GM18517 (cell line): Measurements from ENCODE around the gene ILK.

ENCODE experiments used
- ATAC-seq: cut with Tn5 transposase; IDR thresholded peaks from one replicate; pipeline ENCODE4 v1.9.1; 2021; ENCODE audit warnings: mild to moderate bottlenecking, moderate library complexity; ENCODE audit not compliant: unreplicated experiment

ILK gene

DNA sequence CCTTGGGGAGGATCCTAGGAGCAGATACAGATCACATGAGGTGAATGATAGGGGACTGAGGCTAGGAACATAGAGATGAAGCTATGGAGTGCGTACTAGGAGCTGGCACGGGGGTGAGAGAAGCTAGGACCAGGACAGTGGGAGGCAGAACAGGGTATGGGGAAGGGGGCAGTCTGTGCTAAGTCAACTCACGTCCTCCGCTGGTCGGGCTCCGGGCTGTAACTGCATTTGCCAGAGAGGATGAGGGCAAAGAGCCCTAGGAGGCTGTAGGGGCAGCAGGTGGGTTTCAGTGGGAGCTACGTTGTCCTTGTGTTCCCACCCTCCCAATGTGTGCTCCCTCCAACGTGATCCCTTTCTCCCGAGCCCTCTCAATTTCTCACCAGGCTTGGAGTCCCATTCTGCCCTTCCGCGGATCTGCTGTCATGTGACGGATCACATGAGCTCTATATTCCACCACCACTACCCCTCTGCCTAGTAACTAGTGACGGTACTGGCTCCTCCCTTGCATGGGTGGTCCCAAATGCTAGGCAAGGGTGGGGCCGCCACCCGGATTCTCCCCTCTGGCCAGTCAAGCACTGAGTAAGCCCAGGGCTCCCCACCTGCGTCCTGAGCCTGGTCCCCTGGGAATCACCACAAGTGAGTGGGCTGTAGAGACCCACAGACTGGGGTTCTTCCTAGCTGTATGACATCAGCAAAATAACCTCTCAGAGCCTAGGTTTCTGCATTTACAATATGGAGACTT lies 15.6 kb downstream of the ILK start, which contains the start of gene TPP1:
Gene TPP1, minus strand, starts transcription at position 419 of the 742 bp plus-strand sequence. Its CDS starts 22 bp downstream, at position 397.
- peak; percentile 99 for ATAC-seq

DNA sequence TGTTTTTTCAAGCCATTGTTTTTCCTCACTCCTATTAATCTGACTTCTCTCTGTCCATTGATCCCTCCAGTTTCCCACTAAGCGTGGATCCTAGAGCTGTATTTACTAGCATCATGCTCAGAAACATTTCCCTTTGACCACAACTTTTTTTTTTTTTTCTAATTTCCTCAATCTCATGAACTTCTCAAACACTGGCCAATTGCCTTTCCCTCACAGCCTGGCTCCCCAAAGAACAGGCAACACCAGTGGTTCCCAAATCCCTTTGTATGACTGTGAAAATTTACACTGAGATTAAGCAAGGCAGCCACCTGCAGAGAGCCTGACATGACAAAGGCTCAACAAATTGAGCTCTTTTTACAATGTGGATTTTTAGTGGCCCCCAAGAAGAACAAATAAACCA lies 17.1 kb downstream of the ILK start:
- ATAC-seq, result no peak

DNA sequence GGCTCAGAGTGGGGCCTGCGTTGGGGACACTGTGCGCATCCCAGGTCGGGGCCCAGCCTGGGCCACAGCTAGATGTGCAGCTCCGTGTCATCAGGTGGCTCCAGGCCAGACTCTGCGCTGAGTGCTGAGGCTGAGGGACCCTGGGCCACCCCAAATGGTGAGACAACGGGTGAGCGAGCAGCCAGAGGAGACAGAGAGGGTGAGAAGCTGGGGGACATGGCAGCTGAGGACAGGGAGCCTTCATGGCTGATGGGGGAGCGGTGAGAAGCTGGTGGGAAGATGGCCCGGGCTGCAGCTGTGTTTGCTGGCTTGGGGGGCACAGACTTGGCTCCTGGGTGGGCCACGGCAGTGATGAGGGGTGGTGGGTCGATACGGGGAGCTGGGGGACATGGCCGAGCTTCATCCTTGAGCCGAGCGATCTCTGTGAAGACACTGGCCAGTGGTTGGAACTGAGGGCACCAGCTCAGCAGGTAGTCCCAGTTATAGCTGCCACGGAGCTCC lies 18.2 kb downstream of the ILK start:
- no peak for ATAC-seq

DNA sequence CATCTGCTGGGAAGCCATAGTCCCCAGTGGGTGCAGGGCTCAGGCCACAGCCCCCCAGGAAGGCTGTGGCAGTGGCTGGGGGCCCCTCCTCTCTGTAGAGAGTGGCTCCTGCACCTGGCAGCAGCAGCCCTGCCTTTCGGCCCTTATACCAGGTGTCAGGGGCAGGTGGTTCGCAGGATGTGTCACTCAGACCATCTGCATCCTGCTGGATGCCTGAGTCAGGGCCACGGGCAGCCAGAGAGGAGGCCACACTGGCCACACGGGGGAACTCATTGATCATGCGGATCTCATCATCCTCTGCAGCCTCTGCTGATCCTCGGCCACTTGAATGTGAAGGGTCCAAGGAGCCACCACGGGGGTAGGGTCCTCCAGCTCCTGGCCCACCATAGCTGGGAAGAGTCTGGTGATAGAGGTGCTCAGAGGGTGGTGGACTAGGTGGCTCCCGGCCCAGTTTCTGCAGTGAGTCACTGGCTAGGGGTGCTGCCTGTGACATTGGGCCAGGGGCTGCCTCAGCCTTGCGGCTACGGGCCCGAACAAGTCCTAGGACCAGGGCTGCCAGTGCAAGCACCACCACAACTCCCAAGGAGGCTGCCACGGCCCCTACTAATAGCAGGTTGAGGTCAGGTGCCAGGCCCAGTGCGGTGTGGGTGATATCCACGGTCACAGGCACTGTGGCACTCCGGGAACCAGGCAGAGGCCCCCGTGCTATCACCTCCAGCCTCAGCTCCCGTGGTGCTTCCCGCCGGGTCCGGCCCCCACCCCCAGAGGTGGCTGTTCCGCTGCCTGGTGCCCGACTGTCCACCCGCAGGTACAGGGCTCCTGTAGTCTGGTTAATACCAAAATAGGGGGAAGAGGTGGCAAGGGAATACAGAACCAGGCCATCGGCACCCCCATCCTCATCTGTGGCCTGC lies 18.9 kb downstream of the ILK start:
- no peak for ATAC-seq

DNA sequence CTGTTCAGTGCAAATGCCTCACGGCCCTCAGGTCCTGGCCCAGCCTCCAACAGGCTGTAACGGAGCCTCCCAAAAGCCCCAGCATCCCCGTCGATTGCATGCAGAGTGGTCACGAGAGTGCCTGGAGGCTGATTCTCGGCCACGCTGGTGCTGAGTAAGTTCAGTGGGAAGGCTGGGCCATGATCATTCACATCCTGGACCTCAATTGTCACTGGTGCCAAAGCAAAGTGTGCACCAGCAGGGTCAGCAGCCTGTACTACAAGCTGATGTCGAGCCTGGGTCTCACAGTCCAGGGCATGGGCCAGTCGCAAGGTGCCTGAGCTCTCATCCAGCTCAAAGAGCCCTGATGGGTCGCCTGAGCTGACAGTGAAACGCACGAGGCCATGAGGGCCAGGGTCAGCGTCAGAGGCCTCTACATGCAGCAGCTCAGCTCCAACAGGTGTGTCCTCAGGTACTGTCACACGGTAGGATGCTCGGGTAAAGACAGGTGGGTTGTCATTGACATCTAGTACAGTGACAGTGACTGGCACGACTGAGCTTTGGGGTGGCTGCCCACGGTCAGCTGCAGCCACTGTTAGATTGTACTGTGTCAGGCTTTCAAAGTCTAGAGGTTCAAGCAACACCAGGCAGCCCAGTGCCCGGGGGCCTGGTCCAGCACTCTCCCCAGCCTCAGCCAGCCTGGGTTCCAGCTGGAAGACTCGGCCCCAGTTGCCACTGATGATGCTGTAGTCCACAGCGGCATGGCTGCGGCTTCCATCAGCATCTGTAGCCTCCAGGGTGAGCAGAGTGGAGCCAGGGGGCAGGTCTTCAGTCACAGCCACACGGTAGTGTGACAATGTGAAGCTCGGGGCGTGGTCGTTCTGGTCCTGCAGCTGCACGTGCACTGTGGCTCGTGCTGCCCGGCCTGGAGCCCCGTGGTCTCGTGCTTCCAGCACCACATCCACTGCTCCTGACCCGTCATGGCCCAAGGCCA lies 20.1 kb downstream of the ILK start:
- ATAC-seq, result no peak

DNA sequence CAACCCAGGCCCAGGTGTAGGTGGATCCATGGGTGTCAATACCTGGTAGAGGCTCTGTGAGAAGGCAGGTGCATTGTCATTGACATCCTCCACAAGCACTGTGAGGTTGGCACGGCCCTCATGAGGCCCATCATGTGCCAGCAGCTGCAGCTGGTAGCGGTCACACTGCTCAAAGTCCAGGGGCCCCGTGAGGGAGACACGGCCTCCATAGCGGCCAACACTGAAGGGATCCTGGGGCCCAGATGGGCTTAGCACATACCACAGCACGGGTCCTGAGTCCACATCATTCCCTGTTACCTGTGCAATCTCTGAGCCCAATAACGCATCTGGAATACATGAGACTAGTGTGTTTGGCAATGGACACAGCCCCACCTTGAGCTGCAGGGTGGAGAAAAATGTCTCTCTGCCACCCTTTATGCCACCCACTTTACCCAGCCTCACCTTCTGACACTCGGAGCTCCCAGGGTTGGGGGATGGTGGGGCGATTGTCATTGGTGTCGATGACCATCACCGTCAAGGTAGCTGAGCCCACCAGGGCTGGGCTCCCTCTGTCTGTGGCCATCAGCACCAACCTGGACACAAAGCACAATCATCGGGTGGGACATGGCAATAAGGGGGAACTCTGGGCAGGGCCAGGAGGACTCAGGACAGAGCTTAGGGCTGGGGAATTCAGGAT lies 21.7 kb downstream of the ILK start:
- ATAC-seq, result no peak

DNA sequence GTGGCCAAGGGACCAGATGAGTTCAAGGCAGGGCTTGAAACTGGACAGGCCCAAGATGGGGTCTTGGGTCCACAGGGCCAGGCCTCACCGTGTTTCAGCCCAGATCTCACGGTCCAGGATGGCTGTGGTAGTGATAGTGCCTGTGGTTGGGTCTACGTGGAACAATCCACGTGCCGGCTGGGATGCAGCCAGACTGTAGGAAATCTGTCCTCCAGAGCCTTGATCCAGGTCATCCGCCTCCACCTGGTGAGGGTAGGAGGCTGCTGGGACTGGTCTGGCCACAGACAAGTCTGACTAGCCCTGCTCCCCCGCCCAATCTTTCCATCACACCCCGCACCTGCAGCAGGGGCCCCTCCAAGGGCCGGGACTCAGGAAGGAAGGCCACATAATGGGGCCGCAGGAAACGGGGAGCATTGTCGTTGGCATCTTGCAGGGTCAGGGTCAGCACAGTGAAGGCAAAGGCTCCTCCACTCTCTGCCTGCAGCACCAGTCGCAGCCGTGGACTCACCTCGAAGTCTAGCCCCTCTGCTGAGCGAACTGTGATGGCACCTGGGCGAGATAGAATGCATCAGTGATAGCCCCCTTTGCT lies 22.4 kb downstream of the ILK start:
- no peak for ATAC-seq

DNA sequence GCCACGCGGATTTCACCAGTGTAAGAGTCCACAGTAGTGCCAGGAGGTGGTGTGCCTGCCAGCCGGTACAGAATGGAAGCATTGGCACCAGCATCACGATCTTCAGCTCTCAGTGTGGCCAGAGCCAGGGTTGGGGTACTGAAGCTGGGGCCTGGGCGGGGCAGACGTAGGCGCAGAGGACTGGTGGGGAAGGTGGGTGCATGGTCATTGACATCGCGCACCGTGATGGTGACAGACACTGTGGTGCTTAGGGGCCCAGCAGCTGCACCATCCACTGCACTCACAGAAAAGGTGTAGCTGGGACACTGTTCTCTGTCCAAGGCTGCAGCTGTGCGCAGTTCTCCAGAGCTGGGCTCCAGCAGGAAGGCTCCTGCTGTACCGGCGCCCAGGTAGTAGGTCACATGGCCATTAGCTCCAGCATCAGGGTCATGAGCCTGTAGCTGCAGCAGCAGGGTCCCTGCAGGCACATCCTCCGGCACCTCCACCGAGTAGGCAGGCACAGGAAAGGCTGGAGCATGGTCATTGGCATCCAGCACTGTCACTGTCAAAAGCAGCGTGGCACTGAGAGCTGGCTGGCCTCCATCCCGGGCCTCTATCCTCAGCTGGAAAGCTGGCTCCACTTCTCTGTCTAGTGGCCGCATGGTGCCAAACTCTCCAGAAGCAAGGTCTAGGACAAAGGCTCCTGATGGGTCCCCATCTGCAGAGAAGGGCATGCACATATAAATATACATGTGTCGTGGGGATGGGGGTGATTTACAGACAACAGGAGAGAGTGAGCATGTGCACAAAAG lies 23.6 kb downstream of the ILK start:
- ATAC-seq, result no peak

DNA sequence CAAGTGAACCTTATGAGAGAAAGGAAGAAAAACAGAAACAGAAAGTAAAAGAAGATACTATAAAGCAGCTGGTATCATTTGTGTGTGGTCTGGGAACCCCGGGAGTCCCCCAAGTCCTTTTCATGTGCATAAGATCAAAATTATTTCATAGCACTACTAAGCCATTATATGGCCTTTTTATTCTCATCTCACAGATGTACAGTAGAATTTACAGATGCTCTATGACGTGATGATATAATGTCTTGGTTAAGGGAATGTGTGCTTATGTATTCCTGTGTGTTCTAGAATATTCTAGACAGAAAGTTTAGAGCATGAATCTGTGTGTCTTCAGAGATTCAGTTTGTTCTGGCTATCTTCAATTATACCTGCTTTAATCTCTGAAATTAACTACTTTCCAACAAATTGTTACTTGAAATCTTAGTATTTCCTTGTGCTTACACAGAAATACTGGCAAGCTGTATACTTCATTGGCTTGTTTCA lies 24.2 kb downstream of the ILK start:
- ATAC-seq, result peak; percentile 92

DNA sequence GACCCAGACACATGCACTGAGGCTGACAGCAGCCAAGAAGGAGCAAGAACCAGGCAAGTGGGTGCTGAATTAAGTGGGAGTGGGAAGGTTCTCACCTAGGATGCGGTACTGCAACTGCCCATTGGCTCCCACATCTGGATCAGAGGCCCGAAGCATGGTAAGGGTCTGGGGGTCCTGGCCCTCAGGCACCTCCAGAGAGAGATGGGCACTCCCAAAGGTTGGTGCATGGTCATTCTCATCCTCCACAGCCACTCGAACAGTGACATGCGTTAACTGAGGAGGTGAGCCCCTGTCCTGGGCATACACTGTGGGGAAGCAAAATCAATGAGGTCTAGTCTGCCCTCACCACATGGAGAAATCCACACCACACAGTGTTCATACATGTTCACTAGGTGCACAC lies 25.0 kb downstream of the ILK start:
- no peak for ATAC-seq

DNA sequence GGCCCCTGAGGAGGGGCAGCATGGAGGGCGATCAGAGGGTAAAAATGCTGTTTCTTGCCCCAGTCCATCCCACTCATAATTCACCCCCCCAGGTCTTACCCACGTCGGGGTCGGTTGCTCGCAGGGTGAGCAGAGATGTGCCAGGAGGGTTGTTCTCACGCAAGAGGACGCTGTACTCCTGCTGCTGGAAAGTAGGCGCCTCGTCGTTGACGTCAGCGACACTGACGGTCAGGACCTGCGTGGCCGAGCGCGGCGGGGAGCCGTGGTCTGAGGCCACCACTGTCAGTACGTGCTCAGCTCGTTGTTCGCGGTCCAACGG lies 26.0 kb downstream of the ILK start:
- no peak for ATAC-seq

DNA sequence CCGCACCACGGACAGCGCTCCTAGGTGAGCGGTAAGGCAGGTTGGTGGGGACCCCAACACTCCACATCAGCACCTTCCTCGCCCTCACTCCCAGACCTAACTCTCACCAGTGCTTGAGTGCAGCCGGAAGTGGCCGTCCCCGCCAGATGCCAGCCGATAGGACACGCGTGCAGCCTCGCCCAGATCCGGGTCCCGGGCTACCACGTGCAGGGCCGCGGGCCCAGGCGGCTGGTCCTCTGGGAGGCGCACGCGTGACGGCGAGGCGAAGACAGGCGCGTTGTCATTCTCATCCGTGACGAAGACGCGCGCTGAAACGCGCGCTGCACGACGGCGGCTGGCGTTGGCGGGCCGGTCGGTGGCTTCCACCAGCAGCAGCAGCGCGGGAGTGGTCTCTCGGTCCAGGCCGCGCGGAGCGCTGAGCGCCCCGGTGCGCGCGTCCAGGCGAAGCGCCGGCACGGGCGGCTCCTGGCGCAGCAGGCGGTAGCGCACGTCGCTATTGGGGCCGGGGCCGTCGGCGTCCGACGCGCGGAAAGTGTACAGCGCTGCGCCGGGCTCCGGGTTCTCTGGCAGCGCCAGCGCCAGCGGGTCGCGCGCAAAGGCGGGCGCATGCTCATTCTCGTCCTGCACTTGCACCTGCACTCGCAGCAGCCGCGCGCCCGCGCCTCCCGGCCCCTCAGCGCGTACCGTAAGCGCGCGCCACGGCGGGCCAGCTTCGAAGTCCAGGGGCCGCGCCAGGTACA lies 26.5 kb downstream of the ILK start:
- no peak for ATAC-seq

DNA sequence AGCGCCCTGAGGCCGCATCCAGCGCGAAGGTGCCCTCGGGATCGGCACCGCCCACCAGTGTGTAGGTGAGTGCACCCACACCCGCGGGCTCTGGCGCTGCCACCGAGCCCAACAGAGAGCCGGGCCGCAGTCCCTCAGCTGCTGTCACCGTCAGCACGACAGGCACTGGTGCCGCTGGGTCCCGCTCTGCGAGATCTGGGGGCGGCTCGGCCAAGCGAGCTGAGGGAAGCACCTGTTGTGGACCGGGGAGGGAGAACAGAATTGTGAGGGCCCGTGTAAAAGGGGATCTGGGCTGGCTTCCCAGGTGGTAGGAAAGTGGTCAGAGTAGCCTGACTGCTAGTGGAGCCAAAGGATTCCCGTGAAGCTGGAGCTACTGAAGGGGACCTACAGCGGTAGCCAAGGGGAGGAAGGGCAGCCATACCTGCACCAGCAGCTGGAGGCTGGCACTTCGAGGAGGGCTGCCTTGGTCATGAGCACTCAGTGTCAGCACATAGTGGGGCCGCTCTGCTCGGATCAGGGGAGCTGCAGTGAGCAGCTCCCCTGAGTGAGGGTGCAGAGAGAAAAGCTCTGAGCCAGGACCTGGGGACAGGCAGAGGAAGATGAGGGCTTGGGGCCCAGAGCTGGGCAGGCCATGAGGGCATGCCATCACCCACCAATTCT lies 27.2 kb downstream of the ILK start:
- ATAC-seq, result no peak

DNA sequence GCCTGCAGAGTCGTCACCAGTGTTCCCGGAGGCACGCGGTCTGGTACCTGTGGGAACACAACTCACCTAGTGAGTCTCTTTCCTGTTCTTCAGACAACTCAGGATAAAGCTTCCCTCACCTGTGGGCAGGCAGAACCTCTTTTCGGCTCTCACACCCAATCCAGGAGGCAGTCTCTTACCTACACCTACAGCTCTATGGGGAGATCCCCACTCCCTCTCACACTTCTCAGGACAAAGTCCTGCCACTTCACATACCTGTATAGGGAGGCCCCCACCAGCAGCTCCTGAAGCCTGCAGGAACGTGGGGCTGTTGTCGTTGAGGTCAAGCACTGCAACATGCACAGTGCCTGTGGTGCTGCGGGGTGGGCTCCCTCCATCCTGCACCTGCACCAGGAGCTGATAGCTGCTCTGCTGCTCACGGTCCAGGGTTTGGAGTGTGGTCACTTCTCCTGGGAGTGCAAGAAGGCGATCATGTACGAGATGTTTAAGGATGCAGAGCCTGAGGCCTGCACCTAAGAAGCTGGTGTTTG lies 27.9 kb downstream of the ILK start:
- ATAC-seq, result no peak

DNA sequence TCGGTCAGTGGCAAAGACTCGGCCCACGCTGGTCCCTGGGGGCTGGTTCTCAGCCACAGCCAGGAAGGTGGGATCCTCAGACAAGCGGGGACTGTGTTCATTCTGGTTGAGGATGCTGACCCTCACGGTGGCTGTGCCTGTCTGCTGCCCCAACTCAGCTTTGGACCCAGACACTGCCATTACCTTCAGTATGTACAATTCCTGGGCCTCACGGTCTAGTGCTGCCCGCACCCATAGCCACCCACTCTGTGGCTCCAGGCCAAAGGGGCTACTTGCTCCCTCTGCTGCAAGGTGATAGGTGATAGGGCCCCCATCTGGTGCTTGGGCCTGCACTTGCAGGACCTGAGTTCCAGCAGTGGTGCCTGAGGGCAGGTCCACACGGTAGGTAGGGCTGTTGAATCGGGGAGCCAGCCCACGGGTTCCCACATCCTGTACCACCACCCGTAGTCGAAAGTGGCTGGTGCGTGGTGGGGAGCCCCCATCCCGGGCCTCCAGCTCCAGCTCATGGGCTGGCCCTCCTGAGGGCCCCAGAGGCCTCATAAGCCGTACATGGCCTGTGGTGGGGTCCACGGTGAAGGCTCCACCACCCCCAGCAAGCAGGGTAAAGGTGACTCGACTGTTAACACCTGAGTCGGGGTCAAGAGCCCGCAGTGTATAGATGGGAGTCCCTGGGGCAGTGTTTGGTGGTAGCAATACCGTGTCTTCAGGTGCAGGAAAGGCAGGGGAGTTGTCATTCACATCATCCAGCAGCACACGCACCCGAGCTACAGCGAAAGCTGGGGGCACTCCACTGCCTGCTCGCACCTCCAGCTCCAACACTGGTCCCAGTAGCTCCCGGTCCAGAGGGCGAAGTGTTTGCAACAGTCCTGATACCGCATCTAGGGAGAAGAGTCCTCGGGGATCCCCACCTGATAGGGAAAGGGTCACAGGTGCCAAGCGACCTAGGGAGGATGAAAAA lies 28.8 kb downstream of the ILK start:
- no peak for ATAC-seq
